K562 (cell line): ENCODE data around the gene JPT2. TPM values are rescaled to one million over a fixed set of nuclear protein-coding genes. Genes with fewer than 3 reads are reported as not detected.

Experiments
- ATAC-seq: fragments of 200-7000 bp; cut with Tn5 transposase; 3 replicates; pipeline ENCODE4 v1.9.1; 2020; ENCODE audit warnings: moderate library complexity
- BruUV-seq: library from RNA; stranded (reverse); fragments of 400-500 nt; replicated peaks from 2 replicates; lab custom pipeline; 2021; lab: Mats Ljungman, UMichigan
- CTCF ChIA-PET: fragments of 300-600 bp; formaldehyde crosslinking; extraction: SDS; loops from one replicate; lab custom pipeline; 2021; ENCODE audit warnings: low intra/inter-chr PET ratio; lab: Yijun Ruan, JAX
- POLR2A ChIA-PET: fragments of 300-600, 350-650 bp; sonication (Branson Sonifier 250); formaldehyde crosslinking; extraction: SDS; loops from one replicate; lab custom pipeline; 2021; ENCODE audit warnings: antibody characterized with exemption, inconsistent platforms; lab: Yijun Ruan, JAX
- DNase-seq, 4 experiments: peaks; one replicate each; pipeline versions ENCODE4 v3.0.0 to v3.0.0-alpha.2; 2011 to 2018; ENCODE audit warnings: low spot score in 3 of 4, mixed read lengths in 3 of 4; ENCODE audit errors: extremely low read depth in 1 of 4
- FAIRE-seq: peaks from 2 replicates; lab custom pipeline; 2011; peaks lifted over from hg19 to GRCh38; lab: Jason Lieb, UNC
- H2AFZ ChIP-seq: 2 replicates; pipeline ENCODE4 v1.6.0; 2011; ENCODE audit warnings: low read depth, low read length, control low read depth, inconsistent platforms
- H3K27ac ChIP-seq: fragments of 200-600 bp; 3 replicates; pipeline ENCODE4 v1.8.0; 2011; ENCODE audit warnings: low read depth, mild to moderate bottlenecking, control low read depth, inconsistent platforms, low read length, moderate library complexity, mixed read lengths; ENCODE audit errors: extremely low read depth
- H3K27me3 ChIP-seq, 2 experiments: fragments of 300-600 bp in 1 of 2; 2 replicates in 1 of 2; 3 replicates in 1 of 2; pipeline versions ENCODE4 v1.6.0 to v1.8.0; 2011; ENCODE audit warnings: inconsistent platforms in 2 of 2, low read length in 2 of 2, mild to moderate bottlenecking in 1 of 2, mixed read lengths in 1 of 2, moderate library complexity in 1 of 2; ENCODE audit not compliant: control insufficient read depth in 2 of 2, insufficient read depth in 2 of 2
- H3K36me3 ChIP-seq: fragments of 300-600 bp; 3 replicates; pipeline ENCODE4 v1.8.0; 2011; ENCODE audit warnings: mild to moderate bottlenecking, low read length, inconsistent platforms; ENCODE audit not compliant: control insufficient read depth, insufficient read depth
- H3K4me1 ChIP-seq, 2 experiments: fragments of 200-600 bp in 1 of 2; replicated peaks in 1 of 2; 2 replicates in 1 of 2; 3 replicates in 1 of 2; pipeline versions ENCODE4 v1.5.1 to v1.8.0; 2011; ENCODE audit warnings: inconsistent platforms in 2 of 2, low read length in 2 of 2, mild to moderate bottlenecking in 1 of 2, mixed read lengths in 1 of 2, moderate library complexity in 1 of 2; ENCODE audit not compliant: control insufficient read depth in 2 of 2, insufficient read depth in 2 of 2
- H3K4me2 ChIP-seq: 2 replicates; pipeline ENCODE4 v1.6.1; 2011; ENCODE audit warnings: low read length, control low read depth, inconsistent platforms, mixed read lengths; ENCODE audit not compliant: insufficient read depth
- H3K4me3 ChIP-seq: fragments of 200-600 bp; sonication (generic), shearing (Covaris generic); 2 replicates; pipeline ENCODE4 v1.5.1; 2016; ENCODE audit warnings: control low read depth, inconsistent platforms
- H3K79me2 ChIP-seq: fragments of 200-600 bp; 3 replicates; pipeline ENCODE4 v1.8.0; 2011; ENCODE audit warnings: low read length, inconsistent platforms; ENCODE audit not compliant: control insufficient read depth, insufficient read depth
- H3K9ac ChIP-seq, 2 experiments: 2 replicates each; pipeline versions ENCODE4 v1.6.0 to v1.6.1; 2011; ENCODE audit warnings: low read depth in 2 of 2, low read length in 2 of 2, control low read depth in 1 of 2, inconsistent platforms in 1 of 2, mild to moderate bottlenecking in 1 of 2, mixed read lengths in 1 of 2; ENCODE audit not compliant: insufficient read depth in 1 of 2
- H3K9me1 ChIP-seq: one replicate; pipeline ENCODE4 v1.6.0; 2011; ENCODE audit warnings: inconsistent platforms, mild to moderate bottlenecking, low read length, moderate library complexity; ENCODE audit not compliant: control insufficient read depth, insufficient read depth
- H3K9me3 ChIP-seq: replicated peaks from 2 replicates; pipeline ENCODE4 v1.5.1; 2011; ENCODE audit warnings: low read depth, low read length, inconsistent platforms; ENCODE audit not compliant: control insufficient read depth, insufficient read depth
- H4K20me1 ChIP-seq: replicated peaks from 2 replicates; pipeline ENCODE4 v1.6.1; 2011; ENCODE audit warnings: low read length, inconsistent platforms, mixed read lengths; ENCODE audit not compliant: control insufficient read depth, insufficient read depth
- ELF4 ChIP-seq: fragments of 450-650 bp; formaldehyde crosslinking; IDR thresholded peaks from 2 replicates; pipeline ENCODE4 v1.4.0; 2022; ENCODE audit warnings: missing genetic modification characterization
- EWSR1 ChIP-seq: fragments of 450-650 bp; IDR thresholded peaks from 2 replicates; pipeline ENCODE4 v1.6.1; 2018; ENCODE audit warnings: borderline replicate concordance, mild to moderate bottlenecking, low read depth, moderate library complexity; ENCODE audit not compliant: partially characterized antibody
- GTF2F1 ChIP-seq: IDR thresholded peaks from 2 replicates; pipeline ENCODE4 v1.6.1; 2011; ENCODE audit warnings: low read depth, low read length, improper control_type of control experiment
- KLF13 ChIP-seq: fragments of 450-650 bp; IDR thresholded peaks from 2 replicates; pipeline ENCODE4 v1.6.1; 2016; ENCODE audit warnings: missing genetic modification characterization, low read depth, mild to moderate bottlenecking, missing compliant biosample characterization, moderate library complexity, borderline replicate concordance
- NCOR1 ChIP-seq: fragments of 450-650 bp; IDR thresholded peaks from 2 replicates; pipeline ENCODE4 v1.6.1; 2016; ENCODE audit warnings: mild to moderate bottlenecking, moderate library complexity
- NFE2 ChIP-seq: IDR thresholded peaks from 2 replicates; pipeline ENCODE4 v1.6.1; 2014; ENCODE audit warnings: antibody characterized with exemption, low read depth
- NFXL1 ChIP-seq: fragments of 450-650 bp; formaldehyde crosslinking; IDR thresholded peaks from 2 replicates; pipeline ENCODE4 v1.4.0; 2021; ENCODE audit warnings: mild to moderate bottlenecking
- PHF20 ChIP-seq: fragments of 450-650 bp; IDR thresholded peaks from 2 replicates; pipeline ENCODE4 v1.6.1; 2018; ENCODE audit not compliant: partially characterized antibody
- REST ChIP-seq, 2 experiments: fragments of 450-650 bp; formaldehyde crosslinking in 1 of 2; IDR thresholded peaks; 2 replicates each; pipeline versions ENCODE4 v1.4.0 to v1.6.1; 2014 to 2020; ENCODE audit warnings: mild to moderate bottlenecking in 2 of 2, borderline replicate concordance in 1 of 2, low read depth in 1 of 2
- SNIP1 ChIP-seq: fragments of 450-650 bp; IDR thresholded peaks from 2 replicates; pipeline ENCODE4 v1.7.1; 2017; ENCODE audit warnings: low read depth, mild to moderate bottlenecking
- SRSF7 ChIP-seq: fragments of 200-400 bp; formaldehyde crosslinking; optimal IDR thresholded peaks from 2 replicates; pipeline ENCODE3; 2017; ENCODE audit warnings: mild to moderate bottlenecking, low read depth, low read length
- ZNF41 ChIP-seq: fragments of 250-450 bp; sonication (Bioruptor Pico); conservative IDR thresholded peaks from 2 replicates; pipeline ENCODE4 v1.4.0; 2020; ENCODE audit warnings: mild to moderate bottlenecking
- ZNF431 ChIP-seq: sonication (generic); formaldehyde crosslinking; IDR thresholded peaks from 2 replicates; pipeline ENCODE4 v1.8.0; 2022; ENCODE audit warnings: mild to moderate bottlenecking, missing genetic modification reagents
- ZNF707 ChIP-seq: fragments of 250-450 bp; sonication (Bioruptor Pico); conservative IDR thresholded peaks from 2 replicates; pipeline ENCODE4 v1.8.0; 2022; ENCODE audit warnings: inconsistent platforms, mild to moderate bottlenecking, moderate library complexity
- in situ Hi-C: fragments of 300-500 bp; cut with MboI; formaldehyde crosslinking; loops from 4 replicates; pipeline ENCODE4 v1.15.0; 2018; ENCODE audit warnings: inconsistent platforms, mixed read lengths
- intact Hi-C: fragments of 100-400 bp; cut with micrococcal nuclease; formaldehyde crosslinking; loops from 2 replicates; pipeline ENCODE4 v1.14.2; 2022
- polyA plus RNA-seq, 8 experiments: library from polyadenylated mRNA; depleted of rRNA in 4 of 8; stranded (reverse) in 5 of 8; unstranded in 3 of 8; fragments of >200 nt; fragmentation: Nextera tagmentation in 2 of 8; fragmentation: Illumina TruSeq in 1 of 8; extraction: Ambion mirVana in 2 of 8; extraction: Trizol in 1 of 8; gene quantifications; 2 replicates each; pipeline versions ENCODE4 v1.2.1 to v1.2.3, GENCODE V29; 2011 to 2014; ENCODE audit warnings: inconsistent platforms in 1 of 8, missing spikeins in 1 of 8
- total RNA-seq, 7 experiments: library from RNA; depleted of rRNA in 6 of 7; stranded (reverse); fragments of >200 nt in 6 of 7; fragmentation: Illumina TruSeq in 2 of 7; extraction: Trizol in 2 of 7; gene quantifications; 2 replicates each; pipeline versions ENCODE4 v1.2.1 to v1.2.3, GENCODE V29; 2011 to 2021; ENCODE audit warnings: low replicate concordance in 1 of 7
- TF ChIP-seq, protein P1 (sequence below): fragments of 250-450 bp; sonication (Bioruptor Pico); IDR thresholded peaks from 2 replicates; pipeline ENCODE4 v1.8.0; 2021; ENCODE audit warnings: moderate library complexity, mild to moderate bottlenecking, inconsistent platforms

JPT2 gene
- total and polyA plus RNA-seq, 9 of the 15 experiments (the other 6 are each of a cell fraction or from before 2014, with no cell fraction given): 25.5 to 133 (median 106) TPM

GRCh38 chr16:1691276-1691675 lies 13.2 kb downstream of the JPT2 start:
- DNase-seq: no peak
- in situ Hi-C loops: no loop called here
- no peak overlapping the region for H3K9ac ChIP-seq
- ChIA-PET CTCF (no interaction called here), POLR2A (interaction anchor here (0.6 to 1.7 kb wide), 4 partner anchors 12 to 178 kb away, joined by 3 read pairs; partner anchors contain the start of gene MAPK8IP3)
- H3K9me3 ChIP-seq: no peaks in the 10 kb centered on the region
- no peak for ATAC-seq
- H3K79me2 ChIP-seq: peaks cover 77% of the 10 kb centered on the region
- H2AFZ ChIP-seq: no peak overlapping the region
- H3K27me3 ChIP-seq: no peaks in the 10 kb centered on the region
- no peak overlapping the region for H3K4me2 ChIP-seq
- H3K27ac ChIP-seq: no peak overlapping the region
- FAIRE-seq: peak; percentile 23
- intact Hi-C loops: no loop called here
- peaks cover 95% of the 10 kb centered on the region for H3K36me3 ChIP-seq
- peaks cover 3% of the 10 kb centered on the region; the same call in 1 of the 2 replicates for H4K20me1 ChIP-seq
- H3K4me1 ChIP-seq: peaks cover 0 to 4% of the 10 kb centered on the region in 2 experiments; a peak in 1 of 5 replicates
- no TSS peak for BruUV-seq
- H3K4me3 ChIP-seq: no peak overlapping the region
- H3K9me1 ChIP-seq: no peaks in the 10 kb centered on the region
- TF ChIP-seq, protein P1, sequence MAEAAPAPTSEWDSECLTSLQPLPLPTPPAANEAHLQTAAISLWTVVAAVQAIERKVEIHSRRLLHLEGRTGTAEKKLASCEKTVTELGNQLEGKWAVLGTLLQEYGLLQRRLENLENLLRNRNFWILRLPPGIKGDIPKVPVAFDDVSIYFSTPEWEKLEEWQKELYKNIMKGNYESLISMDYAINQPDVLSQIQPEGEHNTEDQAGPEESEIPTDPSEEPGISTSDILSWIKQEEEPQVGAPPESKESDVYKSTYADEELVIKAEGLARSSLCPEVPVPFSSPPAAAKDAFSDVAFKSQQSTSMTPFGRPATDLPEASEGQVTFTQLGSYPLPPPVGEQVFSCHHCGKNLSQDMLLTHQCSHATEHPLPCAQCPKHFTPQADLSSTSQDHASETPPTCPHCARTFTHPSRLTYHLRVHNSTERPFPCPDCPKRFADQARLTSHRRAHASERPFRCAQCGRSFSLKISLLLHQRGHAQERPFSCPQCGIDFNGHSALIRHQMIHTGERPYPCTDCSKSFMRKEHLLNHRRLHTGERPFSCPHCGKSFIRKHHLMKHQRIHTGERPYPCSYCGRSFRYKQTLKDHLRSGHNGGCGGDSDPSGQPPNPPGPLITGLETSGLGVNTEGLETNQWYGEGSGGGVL (CRISPR knock-in tag): no peak
- TF ChIP-seq KLF13: no peak
- TF ChIP-seq SRSF7: no peak
- TF ChIP-seq NCOR1: no peak
- TF ChIP-seq PHF20: no peak
- TF ChIP-seq GTF2F1: no peak
- TF ChIP-seq EWSR1: no peak
- TF ChIP-seq SNIP1: no peak
- TF ChIP-seq NFXL1 (CRISPR knock-in tag): no peak
- no peak for TF ChIP-seq REST (IDR thresholded peaks at IDR 0.05; ENCODE audit: borderline replicate concordance)
- no peak for TF ChIP-seq REST (CRISPR knock-in tag; IDR thresholded peaks at IDR 0.05; ENCODE audit: low read depth)
- TF ChIP-seq ZNF707 (CRISPR knock-in tag): no peak
- no peak for TF ChIP-seq NFE2
- no peak for TF ChIP-seq ZNF41 (CRISPR knock-in tag)
- TF ChIP-seq ELF4: no peak
- no peak for TF ChIP-seq ZNF431
